Fibroblast of lung (primary cell): Measurements from ENCODE around the gene AKTIP. TPM values are rescaled to one million over a fixed set of nuclear protein-coding genes. Genes with fewer than 3 reads are reported as not detected.

Source experiments
- DNase-seq, 2 donors: peaks; one replicate each; pipeline versions ENCODE4 v3.0.0 to v3.0.0-alpha.2; 2010; ENCODE audit warnings: low read depth in 2 of 2
- H2AFZ ChIP-seq: 2 replicates; pipeline ENCODE4 v1.5.1; 2012; ENCODE audit warnings: low read length, control low read depth, inconsistent platforms
- H3K27ac ChIP-seq: 2 replicates; pipeline ENCODE4 v1.5.1; 2011; ENCODE audit warnings: low read length, control low read depth; ENCODE audit not compliant: insufficient read depth
- H3K27me3 ChIP-seq: 2 replicates; pipeline ENCODE4 v1.5.1; 2011; ENCODE audit warnings: mild to moderate bottlenecking, low read length; ENCODE audit not compliant: control insufficient read depth, insufficient read depth
- H3K36me3 ChIP-seq: 2 replicates; pipeline ENCODE4 v1.5.1; 2011; ENCODE audit warnings: low read length; ENCODE audit not compliant: control insufficient read depth, insufficient read depth
- H3K4me1 ChIP-seq: 2 replicates; pipeline ENCODE4 v1.5.1; 2011; ENCODE audit warnings: low read length; ENCODE audit not compliant: control insufficient read depth, insufficient read depth; ENCODE audit errors: extremely low read depth
- H3K4me2 ChIP-seq: 2 replicates; pipeline ENCODE4 v1.5.1; 2011; ENCODE audit warnings: low read length, control low read depth; ENCODE audit not compliant: insufficient read depth; ENCODE audit errors: extremely low read depth
- H3K4me3 ChIP-seq, 4 experiments: fragments of 200-600 bp in 1 of 4; sonication (generic) in 1 of 4; replicated peaks in 1 of 4; 2 replicates each; pipeline ENCODE4 v1.5.1; 2011 to 2016; ENCODE audit warnings: low read length in 4 of 4, low read depth in 3 of 4, mild to moderate bottlenecking in 3 of 4, control low read depth in 2 of 4, inconsistent platforms in 1 of 4, mixed read lengths in 1 of 4; ENCODE audit not compliant: insufficient read depth in 1 of 4; ENCODE audit errors: control extremely low read depth in 1 of 4
- H3K79me2 ChIP-seq: 2 replicates; pipeline ENCODE4 v1.5.1; 2012; ENCODE audit warnings: mild to moderate bottlenecking, low read length, inconsistent platforms; ENCODE audit not compliant: control insufficient read depth, insufficient read depth
- H3K9ac ChIP-seq: 2 replicates; pipeline ENCODE4 v1.5.1; 2011; ENCODE audit warnings: mild to moderate bottlenecking, low read length, control low read depth; ENCODE audit not compliant: insufficient read depth
- H3K9me3 ChIP-seq: 2 replicates; pipeline ENCODE4 v1.5.1; 2012; ENCODE audit warnings: low read depth, low read length; ENCODE audit not compliant: control insufficient read depth, insufficient read depth
- H4K20me1 ChIP-seq: 2 replicates; pipeline ENCODE4 v1.5.1; 2011; ENCODE audit warnings: low read length; ENCODE audit not compliant: control insufficient read depth, insufficient read depth; ENCODE audit errors: extremely low read depth
- EZH2 ChIP-seq: IDR thresholded peaks from 2 replicates; pipeline ENCODE4 v1.5.1; 2012; ENCODE audit warnings: low read length, control low read depth, mild to moderate bottlenecking; ENCODE audit errors: missing control alignments
- polyA plus RNA-seq, 2 donors: library from polyadenylated mRNA; depleted of rRNA in 1 of 2; stranded (reverse) in 1 of 2; unstranded in 1 of 2; fragments of >200 nt; gene quantifications; 2 replicates each; pipeline ENCODE4 v1.2.1, GENCODE V29; 2011 to 2012; ENCODE audit warnings: missing spikeins in 1 of 2
- total RNA-seq: library from RNA; depleted of rRNA; stranded (reverse); fragments of >200 nt; gene quantifications from 2 replicates; pipeline ENCODE4 v1.2.1, GENCODE V29; 2014
- TF ChIP-seq, protein P1 (sequence below), 2 donors: IDR thresholded peaks in 1 of 2; conservative IDR thresholded peaks in 1 of 2; 1 replicate in 1 of 2; 2 replicates in 1 of 2; pipeline ENCODE4 v1.5.1; 2011 to 2012; ENCODE audit warnings: low read length in 2 of 2, control low read depth in 1 of 2, inconsistent platforms in 1 of 2, low read depth in 1 of 2, mild to moderate bottlenecking in 1 of 2

Gene AKTIP
- total and polyA plus RNA-seq, 2 donors (not counting 1 experiment from before 2014, with no cell fraction given), result 21.3 to 28.0 TPM

DNA sequence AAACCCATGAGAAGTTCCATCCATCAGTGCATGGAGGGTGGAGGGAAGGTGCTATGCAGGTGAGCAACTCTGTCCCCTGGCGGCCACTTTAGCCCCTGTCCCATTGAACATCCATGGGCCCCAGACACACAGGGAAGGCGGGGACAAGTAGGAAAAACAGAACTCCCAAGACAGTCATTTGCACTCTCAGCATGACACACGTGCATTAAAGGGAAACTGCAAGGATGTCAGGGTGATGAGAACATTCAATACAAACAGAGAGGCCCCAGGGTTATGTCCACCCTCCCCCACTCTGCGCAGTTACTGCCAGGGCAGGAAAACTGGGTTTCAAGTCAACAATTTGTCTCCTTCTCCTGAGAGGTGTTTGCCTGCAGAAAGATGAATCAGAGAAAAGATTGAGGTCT lies 44.0 kb upstream of the AKTIP start:
- no peak overlapping the region for H2AFZ ChIP-seq
- no peaks in the 10 kb centered on the region for H3K27me3 ChIP-seq
- no peaks in the 10 kb centered on the region for H3K9me3 ChIP-seq
- DNase-seq, result peak in 1 of 2 donors; percentile 3
- no peak overlapping the region for H3K4me3 ChIP-seq
- no peaks in the 10 kb centered on the region for H3K4me1 ChIP-seq
- H3K79me2 ChIP-seq, result no peaks in the 10 kb centered on the region
- no peak overlapping the region for H3K9ac ChIP-seq
- no peaks in the 10 kb centered on the region for H3K36me3 ChIP-seq
- H3K4me2 ChIP-seq, result no peak overlapping the region
- TF ChIP-seq EZH2, result no peak
- TF ChIP-seq, protein P1, sequence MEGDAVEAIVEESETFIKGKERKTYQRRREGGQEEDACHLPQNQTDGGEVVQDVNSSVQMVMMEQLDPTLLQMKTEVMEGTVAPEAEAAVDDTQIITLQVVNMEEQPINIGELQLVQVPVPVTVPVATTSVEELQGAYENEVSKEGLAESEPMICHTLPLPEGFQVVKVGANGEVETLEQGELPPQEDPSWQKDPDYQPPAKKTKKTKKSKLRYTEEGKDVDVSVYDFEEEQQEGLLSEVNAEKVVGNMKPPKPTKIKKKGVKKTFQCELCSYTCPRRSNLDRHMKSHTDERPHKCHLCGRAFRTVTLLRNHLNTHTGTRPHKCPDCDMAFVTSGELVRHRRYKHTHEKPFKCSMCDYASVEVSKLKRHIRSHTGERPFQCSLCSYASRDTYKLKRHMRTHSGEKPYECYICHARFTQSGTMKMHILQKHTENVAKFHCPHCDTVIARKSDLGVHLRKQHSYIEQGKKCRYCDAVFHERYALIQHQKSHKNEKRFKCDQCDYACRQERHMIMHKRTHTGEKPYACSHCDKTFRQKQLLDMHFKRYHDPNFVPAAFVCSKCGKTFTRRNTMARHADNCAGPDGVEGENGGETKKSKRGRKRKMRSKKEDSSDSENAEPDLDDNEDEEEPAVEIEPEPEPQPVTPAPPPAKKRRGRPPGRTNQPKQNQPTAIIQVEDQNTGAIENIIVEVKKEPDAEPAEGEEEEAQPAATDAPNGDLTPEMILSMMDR (conservative IDR thresholded peaks at IDR 0.05 in 1 of 2, IDR thresholded peaks at IDR 0.05 in 1 of 2; ENCODE audit: low read depth in 1 of 2, low read length in 2 of 2), result no peak
- no peak overlapping the region for H3K27ac ChIP-seq
- H4K20me1 ChIP-seq, result no peaks in the 10 kb centered on the region

DNA sequence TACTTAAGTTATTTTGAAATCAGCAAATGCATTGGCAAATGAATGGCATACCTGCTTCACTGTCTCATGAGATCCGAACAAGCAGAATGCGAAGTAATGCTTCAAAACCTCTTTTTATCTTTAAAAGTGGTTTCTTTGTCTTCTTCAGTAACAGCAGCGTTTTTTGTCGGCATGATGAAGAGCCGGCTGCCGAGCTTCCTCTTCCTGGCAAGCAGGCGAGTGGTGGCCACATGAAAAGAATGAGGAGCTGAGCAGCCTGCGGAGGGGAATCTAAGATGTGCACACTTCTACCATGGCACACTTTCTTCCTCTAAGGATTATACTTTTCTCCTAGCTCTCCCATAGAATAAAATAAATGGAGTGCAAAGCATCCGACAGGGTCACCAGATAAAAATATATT lies 42.4 kb upstream of the AKTIP start:
- H3K4me1 ChIP-seq, result no peaks in the 10 kb centered on the region
- no peaks in the 10 kb centered on the region for H3K9me3 ChIP-seq
- H2AFZ ChIP-seq, result no peak overlapping the region
- H4K20me1 ChIP-seq, result no peaks in the 10 kb centered on the region
- DNase-seq, result peak in 1 of 2 donors; percentile 32
- H3K79me2 ChIP-seq, result no peaks in the 10 kb centered on the region
- TF ChIP-seq, protein P1 (conservative IDR thresholded peaks at IDR 0.05 in 1 of 2, IDR thresholded peaks at IDR 0.05 in 1 of 2; ENCODE audit: low read depth in 1 of 2, low read length in 2 of 2), result no peak
- no peak for TF ChIP-seq EZH2
- no peak overlapping the region for H3K9ac ChIP-seq
- no peak overlapping the region for H3K4me3 ChIP-seq
- H3K36me3 ChIP-seq, result no peaks in the 10 kb centered on the region
- H3K27ac ChIP-seq, result no peak overlapping the region
- H3K4me2 ChIP-seq, result no peak overlapping the region
- no peaks in the 10 kb centered on the region for H3K27me3 ChIP-seq

DNA sequence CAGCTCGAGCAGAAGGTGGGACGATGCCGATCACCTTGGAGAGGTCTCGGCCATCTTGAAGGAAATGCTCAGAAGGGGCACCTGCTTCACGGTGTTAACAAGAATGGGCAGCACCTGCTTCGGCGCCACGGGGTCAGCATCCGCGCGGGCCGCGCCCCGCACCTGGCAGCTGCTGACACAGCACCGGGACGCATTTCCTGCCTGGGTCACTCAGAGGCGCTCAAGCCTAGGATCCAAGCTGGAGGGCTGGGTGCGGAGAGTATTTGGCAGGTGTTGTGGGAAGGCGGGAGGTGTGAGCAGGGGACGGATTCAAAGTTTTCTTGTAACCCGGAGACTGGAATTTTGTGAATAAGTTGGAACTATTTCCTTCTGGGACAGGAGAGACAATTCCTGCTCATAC lies 39.3 kb upstream of the AKTIP start:
- H3K79me2 ChIP-seq, result no peaks in the 10 kb centered on the region
- no peak for DNase-seq
- H4K20me1 ChIP-seq, result no peaks in the 10 kb centered on the region
- no peak overlapping the region for H3K9ac ChIP-seq
- no peak overlapping the region for H3K27ac ChIP-seq
- H3K4me2 ChIP-seq, result no peak overlapping the region
- no peaks in the 10 kb centered on the region for H3K36me3 ChIP-seq
- no peak overlapping the region for H2AFZ ChIP-seq
- no peak overlapping the region for H3K4me3 ChIP-seq
- no peaks in the 10 kb centered on the region for H3K27me3 ChIP-seq
- no peaks in the 10 kb centered on the region for H3K9me3 ChIP-seq
- H3K4me1 ChIP-seq, result no peaks in the 10 kb centered on the region
- TF ChIP-seq EZH2, result no peak
- TF ChIP-seq, protein P1 (conservative IDR thresholded peaks at IDR 0.05 in 1 of 2, IDR thresholded peaks at IDR 0.05 in 1 of 2; ENCODE audit: low read depth in 1 of 2, low read length in 2 of 2), result no peak
